ENCODE measurements around the gene ACOX1. TPM values are rescaled to one million over a fixed set of nuclear protein-coding genes. Genes with fewer than 3 reads are reported as not detected.

Gene ACOX1
- total and polyA plus RNA-seq, 4 donors = 33.3 to 293 (median 63.4) TPM

- H3K9ac ChIP-seq (ENCODE audit: low read depth in 1 of 2, low read length in 2 of 2) = no peak overlapping the region
- H3K36me3 ChIP-seq (ENCODE audit: control insufficient read depth in 4 of 4, insufficient read depth in 3 of 4, low read depth in 1 of 4, low read length in 3 of 4) = no peaks in the 10 kb centered on the region
- H3K4me3 ChIP-seq (ENCODE audit: low read depth in 1 of 3, low read length in 3 of 3) = no peak overlapping the region
- no peaks in the 10 kb centered on the region for H3K27me3 ChIP-seq (ENCODE audit: control insufficient read depth in 4 of 4, insufficient read depth in 4 of 4, low read length in 3 of 4)
- 92% methylated on average over 4 of the region's 4 CpGs for WGBS
- H3K9me3 ChIP-seq (ENCODE audit: control insufficient read depth in 4 of 4, low read length in 3 of 4) = no peaks in the 10 kb centered on the region
- no peak for DNase-seq (ENCODE audit: low spot score)
- no peak overlapping the region for H3K27ac ChIP-seq (ENCODE audit: low read depth in 1 of 2, low read length in 2 of 2)
- TF ChIP-seq EGR1 (IDR thresholded peaks at IDR 0.05; ENCODE audit: low read depth in 2 of 2) (no peak), RXRA (IDR thresholded peaks at IDR 0.05) (no peak), HNF4G (IDR thresholded peaks at IDR 0.05) (no peak), JUND (IDR thresholded peaks at IDR 0.05) (no peak), NR2F2 (IDR thresholded peaks at IDR 0.05) (no peak), FOXA1 (IDR thresholded peaks at IDR 0.05) (no peak), ZBTB33 (IDR thresholded peaks at IDR 0.05) (no peak), CTCF (IDR thresholded peaks at IDR 0.05; ENCODE audit: low read depth, low read length, missing input control) (no peak), GABPA (IDR thresholded peaks at IDR 0.05 in 1 of 2, conservative IDR thresholded peaks at IDR 0.05 in 1 of 2) (no peak), SP1 (IDR thresholded peaks at IDR 0.05) (no peak), TAF1 (conservative IDR thresholded peaks at IDR 0.05) (no peak), MAX (IDR thresholded peaks at IDR 0.05) (no peak), HNF4A (conservative IDR thresholded peaks at IDR 0.05) (no peak), YY1 (IDR thresholded peaks at IDR 0.05) (no peak), RAD21 (IDR thresholded peaks at IDR 0.05) (no peak), REST (IDR thresholded peaks at IDR 0.05) (no peak), FOXA2 (IDR thresholded peaks at IDR 0.05) (no peak), ATF3 (IDR thresholded peaks at IDR 0.05) (no peak)
- H3K4me1 ChIP-seq (ENCODE audit: control insufficient read depth in 4 of 4, insufficient read depth in 4 of 4, low read length in 3 of 4) = no peaks in the 10 kb centered on the region
These were observed 45.2 kb downstream of the ACOX1 start for GRCh38 chr17:75933808-75934207.
